Brain microvascular endothelial cell (primary cell): ENCODE data around the gene MAGI1.

Experiments
- DNase-seq: peaks from one replicate; pipeline ENCODE4 v3.0.0-alpha.2; 2020
- H3K27ac ChIP-seq: fragments of 250-450 bp; sonication (Bioruptor Pico); 2 replicates; pipeline ENCODE4 v1.5.1; 2020; ENCODE audit warnings: mild to moderate bottlenecking, moderate library complexity
- H3K27me3 ChIP-seq: fragments of 250-450 bp; sonication (Bioruptor Pico); replicated peaks from 2 replicates; pipeline ENCODE4 v1.5.1; 2020; ENCODE audit warnings: mild to moderate bottlenecking
- H3K36me3 ChIP-seq: fragments of 250-450 bp; sonication (Bioruptor Pico); replicated peaks from 2 replicates; pipeline ENCODE4 v1.5.1; 2020; ENCODE audit warnings: mild to moderate bottlenecking
- H3K4me3 ChIP-seq: 2 replicates; pipeline ENCODE4 v1.5.1; 2011; ENCODE audit warnings: low read depth, mild to moderate bottlenecking, control low read depth, low read length, moderate library complexity
- in situ Hi-C: cut with HindIII; loops from 2 replicates; pipeline ENCODE4 v1.10.0; 2017; ENCODE audit warnings: low sequenced_read_pairs, low pct_ligation_motif_present
- TF ChIP-seq, protein P1 (sequence below): IDR thresholded peaks from 2 replicates; pipeline ENCODE4 v1.5.1; 2011; ENCODE audit warnings: low read depth, mild to moderate bottlenecking, moderate library complexity, low read length, control low read depth, inconsistent platforms; ENCODE audit errors: missing control alignments

MAGI1 gene

DNA sequence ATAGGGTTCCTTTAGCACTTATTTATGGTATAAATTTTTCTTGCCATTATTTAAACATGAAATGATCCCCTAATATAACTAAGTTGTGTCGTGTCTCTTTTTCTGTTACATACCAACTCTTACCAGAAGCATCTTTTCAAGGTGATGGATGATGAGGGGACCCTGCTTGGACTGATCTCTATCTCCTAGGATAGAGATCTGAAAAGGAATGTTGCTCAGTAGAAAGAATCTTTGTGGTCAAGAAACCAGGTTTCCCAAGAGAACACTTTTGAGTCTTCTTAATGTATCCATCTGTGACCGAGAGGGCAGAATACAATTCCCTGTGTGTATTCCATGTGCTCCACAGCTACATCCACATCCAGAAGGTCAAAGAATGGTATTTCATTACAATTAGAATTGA lies 409.7 kb downstream of the MAGI1 start:
- in situ Hi-C loops, result no loop called here

DNA sequence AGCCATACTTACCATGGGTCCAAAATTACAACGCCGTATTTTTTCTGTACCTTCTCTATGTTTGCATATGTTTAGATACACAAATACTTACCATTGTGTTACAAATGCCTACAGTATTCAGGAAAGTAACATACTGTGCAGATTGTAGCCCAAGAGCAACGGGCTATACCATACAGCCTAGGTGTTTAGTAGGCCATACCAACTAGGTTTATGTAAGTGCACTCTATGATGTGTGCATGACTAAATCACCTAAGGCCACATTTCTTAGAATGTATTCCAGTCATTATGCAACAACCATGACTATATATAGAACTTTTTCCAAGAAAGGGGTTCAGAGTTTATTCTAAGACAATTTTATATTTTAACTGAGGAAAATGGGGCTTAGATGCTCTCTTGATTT lies 411.7 kb downstream of the MAGI1 start:
- in situ Hi-C loops, result no loop called here
- Histone ChIP-seq H3K4me3 (no peak overlapping the region), H3K27me3 (no peaks in the 10 kb centered on the region), H3K36me3 (no peaks in the 10 kb centered on the region), H3K27ac (no peak overlapping the region)
- DNase-seq, result no peak
- TF ChIP-seq, protein P1, sequence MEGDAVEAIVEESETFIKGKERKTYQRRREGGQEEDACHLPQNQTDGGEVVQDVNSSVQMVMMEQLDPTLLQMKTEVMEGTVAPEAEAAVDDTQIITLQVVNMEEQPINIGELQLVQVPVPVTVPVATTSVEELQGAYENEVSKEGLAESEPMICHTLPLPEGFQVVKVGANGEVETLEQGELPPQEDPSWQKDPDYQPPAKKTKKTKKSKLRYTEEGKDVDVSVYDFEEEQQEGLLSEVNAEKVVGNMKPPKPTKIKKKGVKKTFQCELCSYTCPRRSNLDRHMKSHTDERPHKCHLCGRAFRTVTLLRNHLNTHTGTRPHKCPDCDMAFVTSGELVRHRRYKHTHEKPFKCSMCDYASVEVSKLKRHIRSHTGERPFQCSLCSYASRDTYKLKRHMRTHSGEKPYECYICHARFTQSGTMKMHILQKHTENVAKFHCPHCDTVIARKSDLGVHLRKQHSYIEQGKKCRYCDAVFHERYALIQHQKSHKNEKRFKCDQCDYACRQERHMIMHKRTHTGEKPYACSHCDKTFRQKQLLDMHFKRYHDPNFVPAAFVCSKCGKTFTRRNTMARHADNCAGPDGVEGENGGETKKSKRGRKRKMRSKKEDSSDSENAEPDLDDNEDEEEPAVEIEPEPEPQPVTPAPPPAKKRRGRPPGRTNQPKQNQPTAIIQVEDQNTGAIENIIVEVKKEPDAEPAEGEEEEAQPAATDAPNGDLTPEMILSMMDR, result no peak

More for the DNA sequence above, 409.7 kb downstream of the MAGI1 start:
- Histone ChIP-seq H3K4me3 (no peak overlapping the region), H3K27ac (no peak overlapping the region), H3K36me3 (no peaks in the 10 kb centered on the region), H3K27me3 (no peaks in the 10 kb centered on the region)
- TF ChIP-seq, protein P1, result no peak
- no peak for DNase-seq

DNA sequence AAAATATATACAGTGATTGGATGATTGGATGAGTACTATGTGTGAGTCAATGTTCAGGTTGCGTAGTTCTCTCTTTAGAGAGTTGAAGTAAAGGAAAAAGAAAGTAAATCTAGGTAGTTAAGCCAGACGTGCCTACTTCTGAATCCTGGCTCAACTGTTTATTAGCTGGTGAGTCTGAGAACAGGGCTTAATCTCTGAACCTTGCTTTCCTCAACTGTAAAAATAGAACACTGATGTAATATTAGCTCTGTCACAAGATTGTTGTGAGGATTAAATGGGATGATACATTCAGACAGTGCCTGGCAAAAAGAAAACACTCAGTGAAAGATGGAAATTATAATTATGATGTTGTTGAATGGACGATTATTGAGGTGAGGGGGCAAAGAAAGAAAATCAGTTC lies 413.4 kb downstream of the MAGI1 start:
- in situ Hi-C loops, result no loop called here
- H3K4me3 ChIP-seq, result no peak overlapping the region
- H3K27ac ChIP-seq, result no peak overlapping the region
- no peaks in the 10 kb centered on the region for H3K27me3 ChIP-seq
- TF ChIP-seq, protein P1, result no peak
- DNase-seq, result no peak
- H3K36me3 ChIP-seq, result no peaks in the 10 kb centered on the region

DNA sequence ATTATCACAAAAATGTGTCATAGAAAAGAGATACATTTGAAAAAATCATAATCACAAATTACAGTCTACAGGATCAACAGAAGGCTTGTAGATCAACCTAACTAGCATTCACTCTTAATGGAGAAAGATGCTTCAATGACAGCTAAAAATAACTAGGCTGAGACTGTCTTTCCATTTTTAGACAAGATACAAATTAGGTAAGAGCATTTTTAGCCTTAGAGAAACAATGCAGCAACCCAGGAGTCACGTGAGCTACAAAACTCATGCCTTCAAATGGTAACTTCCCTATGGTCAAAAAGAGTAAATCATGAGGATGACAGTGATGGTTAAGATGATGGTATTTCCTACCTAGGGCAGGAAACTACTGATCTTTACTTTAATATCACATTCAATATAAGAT lies 415.4 kb downstream of the MAGI1 start:
- no peak overlapping the region for H3K27ac ChIP-seq
- no peak for DNase-seq
- in situ Hi-C loops, result no loop called here
- no peak overlapping the region for H3K4me3 ChIP-seq
- H3K36me3 ChIP-seq, result no peaks in the 10 kb centered on the region
- TF ChIP-seq, protein P1, result no peak
- no peaks in the 10 kb centered on the region for H3K27me3 ChIP-seq

DNA sequence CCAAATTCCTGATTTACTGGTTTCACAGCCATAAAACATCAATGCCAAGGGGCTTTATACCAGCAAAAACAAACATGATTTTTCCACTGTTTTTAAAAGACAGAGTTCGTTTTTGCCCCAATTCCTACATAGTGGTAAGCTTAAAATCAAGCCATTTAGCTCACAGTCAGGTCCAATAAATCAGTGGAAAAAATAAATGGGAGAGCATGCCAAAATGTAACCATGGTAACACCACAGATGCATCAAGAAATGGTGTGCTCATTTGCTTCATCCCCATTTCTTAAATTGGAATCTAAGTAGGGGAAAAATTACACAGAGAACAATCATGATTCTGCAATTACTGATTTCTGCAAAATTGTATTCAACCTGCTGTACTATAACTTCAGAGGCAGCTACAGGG lies 418.8 kb downstream of the MAGI1 start:
- DNase-seq, result no peak
- H3K27ac ChIP-seq, result no peak overlapping the region
- H3K36me3 ChIP-seq, result no peaks in the 10 kb centered on the region
- H3K27me3 ChIP-seq, result no peaks in the 10 kb centered on the region
- TF ChIP-seq, protein P1, result no peak
- no peak overlapping the region for H3K4me3 ChIP-seq
- in situ Hi-C loops, result no loop called here

DNA sequence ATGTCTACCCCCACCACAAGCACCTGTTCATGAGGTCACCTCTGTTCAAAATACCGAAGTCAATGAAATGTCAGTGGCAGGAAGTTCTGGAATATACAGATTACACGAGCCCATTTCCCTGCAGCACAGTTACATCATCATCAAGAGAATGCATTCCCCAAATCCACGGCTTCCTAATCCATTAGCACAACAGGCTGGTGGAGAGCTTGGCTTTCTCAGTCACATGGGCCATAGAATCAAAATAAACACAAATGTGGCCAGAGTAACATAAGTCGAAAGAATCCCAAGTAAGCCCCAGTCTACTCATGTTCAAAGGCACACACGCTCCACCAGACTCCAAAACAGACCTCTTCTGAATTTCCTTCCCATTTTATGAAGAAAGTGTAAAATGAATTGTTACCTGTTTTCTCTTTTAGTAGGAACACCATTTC lies 419.3 kb downstream of the MAGI1 start:
- Histone ChIP-seq H3K4me3 (no peak overlapping the region), H3K27ac (no peak overlapping the region), H3K36me3 (no peaks in the 10 kb centered on the region), H3K27me3 (no peaks in the 10 kb centered on the region)
- DNase-seq, result peak; percentile 56
- TF ChIP-seq, protein P1, result no peak
- in situ Hi-C loops, result no loop called here
